Measurements from ENCODE around the gene CIDEB. TPM values are rescaled to one million over a fixed set of nuclear protein-coding genes. Genes with fewer than 3 reads are reported as not detected.

Gene CIDEB
- total RNA-seq, 4 donors from 2014 or later = 4.9 to 12.5 (median 9.5) TPM

DNA sequence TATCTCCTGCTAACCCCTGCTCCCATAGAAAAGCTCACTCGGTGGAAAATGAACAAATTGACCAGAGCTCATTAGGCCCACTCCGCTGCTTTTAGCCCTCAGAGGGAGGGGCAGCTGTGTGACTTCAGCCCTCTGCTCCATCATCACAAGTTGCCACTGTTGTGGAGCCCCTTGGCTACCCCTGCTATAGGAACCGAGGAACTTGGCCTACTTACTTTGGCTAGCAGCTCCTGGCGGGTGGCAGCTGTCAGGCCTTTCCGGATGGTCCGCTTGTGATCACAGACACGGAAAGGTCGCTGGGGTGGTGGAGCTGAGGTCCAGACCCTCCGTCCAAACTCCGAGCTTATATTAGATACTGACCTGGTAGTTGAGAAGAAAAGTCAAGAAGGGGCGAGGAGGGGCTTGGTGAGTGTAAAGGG is 612 bp downstream of the CIDEB start:
- H3K4me3 ChIP-seq = no peak overlapping the region
- peaks cover 0 to 58% of the 10 kb centered on the region in 2 donors for H3K36me3 ChIP-seq
- H3K27me3 ChIP-seq = no peaks in the 10 kb centered on the region
- H3K9me3 ChIP-seq = no peaks in the 10 kb centered on the region
- peaks cover 0 to 45% (median 14%) of the 10 kb centered on the region in 3 donors for H3K4me1 ChIP-seq
- no peak overlapping the region for H3K27ac ChIP-seq
- 63 to 67% methylated on average over 7 of the region's 11 CpGs for WGBS, 2 donors (ENCODE audit: low coverage in 1 of 2)
- no peak for TF ChIP-seq POLR2AphosphoS5 (IDR thresholded peaks at IDR 0.05)
- no peak for TF ChIP-seq POLR2A (IDR thresholded peaks at IDR 0.05)
- no peak for TF ChIP-seq EP300 (IDR thresholded peaks at IDR 0.05)
- no peak for TF ChIP-seq CTCF (IDR thresholded peaks at IDR 0.05)
- ATAC-seq = no peak

DNA sequence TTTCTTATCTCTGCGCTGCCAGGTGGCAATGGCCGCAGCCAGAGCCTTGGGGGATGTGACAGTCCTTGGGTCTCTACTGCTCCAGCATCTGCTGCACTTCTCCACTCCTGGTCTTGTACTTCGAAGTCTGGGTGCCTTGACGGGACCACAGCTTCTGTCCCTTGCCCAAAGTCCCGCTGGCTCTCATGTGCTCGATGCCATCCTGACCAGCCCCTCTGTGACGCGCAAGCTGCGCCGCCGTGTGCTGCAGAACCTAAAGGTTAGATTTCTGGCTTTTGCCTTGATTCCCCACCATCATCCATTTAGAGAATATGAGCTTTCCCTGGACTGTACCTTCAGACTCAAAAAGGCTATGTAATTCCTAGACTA is 3.8 kb downstream of the CIDEB start:
- peaks cover 4 to 40% (median 8%) of the 10 kb centered on the region in 3 donors for H3K4me1 ChIP-seq
- no peak overlapping the region for H3K4me3 ChIP-seq
- no peak overlapping the region for H3K27ac ChIP-seq
- TF ChIP-seq CTCF (IDR thresholded peaks at IDR 0.05) (no peak), POLR2AphosphoS5 (IDR thresholded peaks at IDR 0.05) (no peak), EP300 (IDR thresholded peaks at IDR 0.05) (no peak), POLR2A (IDR thresholded peaks at IDR 0.05) (no peak)
- WGBS, 2 donors (ENCODE audit: low coverage in 1 of 2) = 92 to 96% methylated on average over 7 to 9 of the region's 11 CpGs
- no peaks in the 10 kb centered on the region for H3K27me3 ChIP-seq
- no peaks in the 10 kb centered on the region for H3K9me3 ChIP-seq
- peaks cover 0 to 68% of the 10 kb centered on the region in 2 donors for H3K36me3 ChIP-seq
- no peak for ATAC-seq

- TF ChIP-seq EP300 (IDR thresholded peaks at IDR 0.05) = no peak
- no peak for TF ChIP-seq POLR2A (IDR thresholded peaks at IDR 0.05)
- TF ChIP-seq CTCF (IDR thresholded peaks at IDR 0.05) = no peak
- TF ChIP-seq POLR2AphosphoS5 (IDR thresholded peaks at IDR 0.05) = no peak
- no peak for ATAC-seq
- Histone ChIP-seq H3K27me3 (no peaks in the 10 kb centered on the region), H3K9me3 (no peaks in the 10 kb centered on the region), H3K36me3 (peaks cover 0 to 52% of the 10 kb centered on the region in 2 donors), H3K4me3 (peak overlapping the region; percentile 69 to 81), H3K4me1 (peaks cover 4 to 51% (median 10%) of the 10 kb centered on the region in 3 donors), H3K27ac (peak overlapping the region; percentile 39 to 83 (median 79))
- 27 to 57% methylated on average over 5 to 11 of the region's 16 CpGs for WGBS, 2 donors (ENCODE audit: low coverage in 1 of 2)
Measured at GRCh38 chr14:24300326-24300980, 7.3 kb downstream of the CIDEB start.

- Histone ChIP-seq H3K4me1 (peaks cover 4 to 51% (median 10%) of the 10 kb centered on the region in 3 donors), H3K4me3 (peak within 1 kb of the TSS; percentile 69 to 81), H3K36me3 (peaks cover 0 to 51% of the 10 kb centered on the region in 2 donors), H3K9me3 (no peaks in the 10 kb centered on the region), H3K27me3 (no peaks in the 10 kb centered on the region), H3K27ac (peak within 1 kb of the TSS; percentile 39 to 83 (median 79))
- WGBS, 2 donors (ENCODE audit: low coverage in 1 of 2) = 0 to 4% methylated on average over 1 to 7 of the region's 75 CpGs
- no peak for TF ChIP-seq EP300 (IDR thresholded peaks at IDR 0.05)
- peak in 1 of 2 donors; percentile 70 for TF ChIP-seq POLR2A (IDR thresholded peaks at IDR 0.05)
- TF ChIP-seq CTCF (IDR thresholded peaks at IDR 0.05) = peak in 1 of 4 experiments; percentile 21
- peak; percentile 95 for TF ChIP-seq POLR2AphosphoS5 (IDR thresholded peaks at IDR 0.05)
- peak; percentile 91 for ATAC-seq
Measured at GRCh38 chr14:24299255-24300191, 8.3 kb downstream of the CIDEB start, which contains the start of the genes DHRS1 and NOP9. Gene DHRS1 (minus strand): TSS chr14:24299780. CDS start chr14:24299106, 674 bp downstream. Gene NOP9 (plus strand): TSS chr14:24299850. CDS start chr14:24299955, 105 bp downstream.

Measured in gastroesophageal sphincter (tissue), 4 donors.